IMR-90 (cell line): ENCODE measurements around the gene FBXW4.

Experiments
- TF ChIP-seq, protein P1 (sequence below): conservative IDR thresholded peaks from 2 replicates; pipeline ENCODE4 v1.5.1; 2012; ENCODE audit warnings: mild to moderate bottlenecking, low read depth, low read length, improper control_type of control experiment
- TF ChIP-seq, protein P2 (sequence below): fragments of 150-350 bp; IDR thresholded peaks from 2 replicates; pipeline ENCODE4 v1.6.1; 2017; ENCODE audit warnings: mild to moderate bottlenecking, antibody characterized with exemption, low read length, low read depth

DNA sequence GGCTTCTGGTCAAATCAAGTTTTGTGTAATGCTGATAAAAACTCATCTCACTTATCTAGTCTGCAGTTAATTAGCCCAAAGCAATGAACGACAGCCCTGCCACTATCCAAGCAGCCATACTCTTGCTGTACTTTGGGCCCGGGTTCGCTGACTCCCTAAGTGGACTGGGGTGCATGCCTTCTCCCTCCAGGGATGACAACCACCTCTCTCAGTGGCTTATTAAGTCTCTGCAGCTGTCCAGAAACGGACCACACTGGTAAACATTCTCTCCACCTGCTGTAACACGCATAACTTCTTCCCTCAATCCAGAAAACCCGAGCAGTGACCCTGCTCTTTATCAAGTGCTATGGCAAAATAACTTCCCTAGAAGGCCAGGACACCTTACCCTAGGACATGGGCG is 3.9 kb downstream of the FBXW4 start:
- TF ChIP-seq, protein P1, sequence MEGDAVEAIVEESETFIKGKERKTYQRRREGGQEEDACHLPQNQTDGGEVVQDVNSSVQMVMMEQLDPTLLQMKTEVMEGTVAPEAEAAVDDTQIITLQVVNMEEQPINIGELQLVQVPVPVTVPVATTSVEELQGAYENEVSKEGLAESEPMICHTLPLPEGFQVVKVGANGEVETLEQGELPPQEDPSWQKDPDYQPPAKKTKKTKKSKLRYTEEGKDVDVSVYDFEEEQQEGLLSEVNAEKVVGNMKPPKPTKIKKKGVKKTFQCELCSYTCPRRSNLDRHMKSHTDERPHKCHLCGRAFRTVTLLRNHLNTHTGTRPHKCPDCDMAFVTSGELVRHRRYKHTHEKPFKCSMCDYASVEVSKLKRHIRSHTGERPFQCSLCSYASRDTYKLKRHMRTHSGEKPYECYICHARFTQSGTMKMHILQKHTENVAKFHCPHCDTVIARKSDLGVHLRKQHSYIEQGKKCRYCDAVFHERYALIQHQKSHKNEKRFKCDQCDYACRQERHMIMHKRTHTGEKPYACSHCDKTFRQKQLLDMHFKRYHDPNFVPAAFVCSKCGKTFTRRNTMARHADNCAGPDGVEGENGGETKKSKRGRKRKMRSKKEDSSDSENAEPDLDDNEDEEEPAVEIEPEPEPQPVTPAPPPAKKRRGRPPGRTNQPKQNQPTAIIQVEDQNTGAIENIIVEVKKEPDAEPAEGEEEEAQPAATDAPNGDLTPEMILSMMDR: no peak
- TF ChIP-seq, protein P2, sequence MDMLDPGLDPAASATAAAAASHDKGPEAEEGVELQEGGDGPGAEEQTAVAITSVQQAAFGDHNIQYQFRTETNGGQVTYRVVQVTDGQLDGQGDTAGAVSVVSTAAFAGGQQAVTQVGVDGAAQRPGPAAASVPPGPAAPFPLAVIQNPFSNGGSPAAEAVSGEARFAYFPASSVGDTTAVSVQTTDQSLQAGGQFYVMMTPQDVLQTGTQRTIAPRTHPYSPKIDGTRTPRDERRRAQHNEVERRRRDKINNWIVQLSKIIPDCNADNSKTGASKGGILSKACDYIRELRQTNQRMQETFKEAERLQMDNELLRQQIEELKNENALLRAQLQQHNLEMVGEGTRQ: no peak
